Body of pancreas (tissue), 4 donors: ENCODE results near the gene PPP6R1.

Source experiments
- POLR2A ChIP-seq, 3 donors: fragments of 450-650 bp; IDR thresholded peaks; one replicate each; pipeline ENCODE4 v1.6.1; 2016; ENCODE audit warnings: antibody characterized with exemption in 3 of 3, mild to moderate bottlenecking in 2 of 3
- TF ChIP-seq, protein P1 (sequence below), 7 experiments: fragments of 450-650 bp in 4 of 7; fragments of 200-600 bp in 3 of 7; sonication (generic) in 3 of 7; IDR thresholded peaks; one replicate each; pipeline ENCODE4 v1.5.1; 2016 to 2019; ENCODE audit warnings: antibody characterized with exemption in 7 of 7

DNA sequence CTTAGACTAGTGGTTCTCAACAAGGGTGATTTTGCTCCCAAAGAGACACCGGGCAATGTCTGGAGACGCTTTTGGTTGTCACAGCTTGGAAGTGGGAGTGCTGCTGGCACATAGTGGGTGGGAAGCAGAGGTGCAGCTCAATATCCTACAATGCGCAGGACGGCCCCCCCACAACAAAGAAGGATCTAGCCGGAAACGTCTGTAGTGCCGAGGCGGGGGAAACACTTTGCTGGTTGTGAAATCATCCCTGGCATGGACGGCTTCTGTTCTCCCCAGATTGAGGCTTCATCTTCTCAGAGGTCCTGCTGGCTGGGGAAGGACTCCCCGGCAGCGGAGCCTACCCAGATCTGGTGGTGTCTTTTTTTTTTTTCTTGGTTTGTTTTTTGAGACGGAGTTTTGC is 65.3 kb downstream of the PPP6R1 start:
- no peak for TF ChIP-seq POLR2A (IDR thresholded peaks at IDR 0.05)
- TF ChIP-seq, protein P1, sequence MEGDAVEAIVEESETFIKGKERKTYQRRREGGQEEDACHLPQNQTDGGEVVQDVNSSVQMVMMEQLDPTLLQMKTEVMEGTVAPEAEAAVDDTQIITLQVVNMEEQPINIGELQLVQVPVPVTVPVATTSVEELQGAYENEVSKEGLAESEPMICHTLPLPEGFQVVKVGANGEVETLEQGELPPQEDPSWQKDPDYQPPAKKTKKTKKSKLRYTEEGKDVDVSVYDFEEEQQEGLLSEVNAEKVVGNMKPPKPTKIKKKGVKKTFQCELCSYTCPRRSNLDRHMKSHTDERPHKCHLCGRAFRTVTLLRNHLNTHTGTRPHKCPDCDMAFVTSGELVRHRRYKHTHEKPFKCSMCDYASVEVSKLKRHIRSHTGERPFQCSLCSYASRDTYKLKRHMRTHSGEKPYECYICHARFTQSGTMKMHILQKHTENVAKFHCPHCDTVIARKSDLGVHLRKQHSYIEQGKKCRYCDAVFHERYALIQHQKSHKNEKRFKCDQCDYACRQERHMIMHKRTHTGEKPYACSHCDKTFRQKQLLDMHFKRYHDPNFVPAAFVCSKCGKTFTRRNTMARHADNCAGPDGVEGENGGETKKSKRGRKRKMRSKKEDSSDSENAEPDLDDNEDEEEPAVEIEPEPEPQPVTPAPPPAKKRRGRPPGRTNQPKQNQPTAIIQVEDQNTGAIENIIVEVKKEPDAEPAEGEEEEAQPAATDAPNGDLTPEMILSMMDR (IDR thresholded peaks at IDR 0.05), result no peak
